HG03064 (cell line): ENCODE data around the gene TTC28.
"Not testable (repeated sequence)": the region's sequence is repeated elsewhere in the genome, so short reads cannot be mapped to it uniquely, and the experiment has no call there.

Experiments
- ATAC-seq: cut with Tn5 transposase; IDR thresholded peaks from one replicate; pipeline ENCODE4 v1.9.1; 2021; ENCODE audit warnings: low read depth; ENCODE audit not compliant: unreplicated experiment

Gene TTC28

DNA sequence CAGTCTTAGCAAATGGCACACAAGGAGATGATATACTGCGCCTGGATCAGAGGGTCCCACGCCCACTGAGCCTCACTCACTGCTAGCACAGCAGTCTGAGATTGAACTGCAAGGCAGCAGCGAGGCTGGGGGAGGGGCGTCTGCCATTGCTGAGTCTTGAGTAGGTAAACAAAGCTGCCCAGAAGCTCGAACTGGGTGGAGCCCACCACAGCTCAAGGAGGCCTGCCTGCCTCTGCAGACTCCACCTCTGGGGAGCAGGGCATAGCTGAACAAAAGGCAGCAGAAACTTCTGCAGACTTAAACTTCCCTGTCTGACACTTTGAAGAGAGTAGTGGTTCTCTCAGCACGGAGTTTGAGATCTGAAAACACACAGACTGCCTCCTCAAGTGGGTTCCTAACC lies 470.2 kb downstream of the TTC28 start:
- not testable (repeated sequence) for ATAC-seq

DNA sequence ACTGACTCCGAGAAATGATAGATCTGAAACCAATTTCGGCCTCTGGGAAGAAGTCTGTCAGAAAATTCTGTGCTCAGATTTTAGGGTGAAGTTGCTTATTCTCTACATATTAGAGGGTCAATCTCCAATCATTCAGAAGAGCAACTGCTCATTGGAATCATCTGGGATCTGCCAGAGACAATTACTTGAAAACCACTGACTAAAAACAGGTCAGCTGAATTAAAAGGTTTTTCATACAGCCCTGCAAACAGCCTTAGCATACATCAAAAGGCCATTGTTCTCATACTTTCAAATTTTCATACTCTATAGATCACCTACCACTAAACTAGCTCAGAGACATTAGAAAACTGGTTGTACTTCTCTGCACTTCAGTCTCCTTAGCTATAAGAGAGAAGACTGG lies 470.9 kb downstream of the TTC28 start:
- no peak for ATAC-seq

DNA sequence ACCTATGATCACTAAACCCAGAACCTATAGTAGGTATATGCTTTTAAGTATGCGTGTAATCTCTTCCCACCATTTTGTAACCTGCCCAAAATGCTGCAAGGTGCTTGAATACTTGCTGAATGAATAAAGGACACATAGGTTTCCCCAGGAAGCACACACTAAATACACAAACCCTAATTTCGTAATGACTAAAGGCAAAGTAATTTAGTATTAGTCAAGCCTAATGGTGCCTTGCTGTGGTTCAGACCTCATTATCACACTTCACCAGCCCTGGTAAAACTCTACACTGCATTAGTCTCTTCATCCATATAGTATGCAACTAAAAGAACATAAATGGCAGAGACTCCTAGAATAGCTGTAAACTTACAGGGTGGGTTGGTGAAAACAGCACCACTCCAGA lies 471.6 kb downstream of the TTC28 start:
- ATAC-seq, result no peak

DNA sequence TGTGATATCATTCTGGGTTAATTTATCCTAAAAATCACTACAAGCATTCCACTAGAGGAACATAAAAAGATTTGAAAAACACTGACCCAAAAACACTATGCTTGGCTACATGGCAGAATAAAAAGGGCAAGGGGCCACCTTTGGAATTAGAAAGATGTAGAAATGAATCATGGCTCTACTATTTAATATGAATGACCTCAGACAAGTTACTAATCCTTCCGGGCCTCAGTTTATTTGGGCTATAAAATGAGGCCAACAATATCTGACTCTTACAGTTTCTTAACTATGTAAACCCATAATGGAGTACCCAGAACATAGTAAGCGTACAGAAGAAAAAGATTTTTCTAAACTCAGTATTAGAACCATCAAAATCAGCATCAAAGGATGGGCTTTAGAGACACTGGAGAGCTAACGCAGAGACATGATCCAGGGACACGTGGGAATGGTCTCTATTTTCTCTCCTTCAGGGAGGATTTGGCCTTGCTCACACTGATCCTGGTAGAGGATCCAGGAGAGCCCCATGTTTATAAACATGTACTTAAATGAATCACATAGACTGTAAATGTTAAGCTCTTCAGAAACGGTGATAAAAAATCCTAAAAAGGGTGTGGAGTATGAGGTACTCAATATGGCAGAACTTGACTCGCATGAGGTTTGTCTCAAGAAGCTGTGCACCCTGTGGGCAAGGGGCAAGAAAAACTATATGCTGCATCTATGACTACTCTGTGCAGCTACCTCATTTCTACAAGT lies 472.2 kb downstream of the TTC28 start:
- ATAC-seq, result no peak

DNA sequence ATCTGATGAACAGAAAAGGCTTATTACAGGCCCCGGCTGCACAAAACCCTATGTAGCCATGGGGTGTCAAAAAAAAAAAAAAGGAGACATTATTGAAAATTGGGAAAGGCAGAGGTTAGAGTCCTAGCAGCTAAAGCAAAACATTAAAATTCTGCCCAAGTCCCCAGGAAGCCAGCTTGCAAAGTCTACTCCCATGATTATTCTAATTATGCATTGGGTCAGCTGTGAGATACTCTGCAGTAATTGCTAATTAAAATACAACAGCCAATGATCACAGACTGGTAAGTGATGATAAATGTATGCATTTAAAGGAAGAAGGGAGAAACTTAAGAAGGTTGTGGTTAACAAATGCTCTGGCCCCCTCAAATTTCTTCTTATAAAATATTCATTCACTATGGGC lies 473.7 kb downstream of the TTC28 start:
- ATAC-seq, result no peak

DNA sequence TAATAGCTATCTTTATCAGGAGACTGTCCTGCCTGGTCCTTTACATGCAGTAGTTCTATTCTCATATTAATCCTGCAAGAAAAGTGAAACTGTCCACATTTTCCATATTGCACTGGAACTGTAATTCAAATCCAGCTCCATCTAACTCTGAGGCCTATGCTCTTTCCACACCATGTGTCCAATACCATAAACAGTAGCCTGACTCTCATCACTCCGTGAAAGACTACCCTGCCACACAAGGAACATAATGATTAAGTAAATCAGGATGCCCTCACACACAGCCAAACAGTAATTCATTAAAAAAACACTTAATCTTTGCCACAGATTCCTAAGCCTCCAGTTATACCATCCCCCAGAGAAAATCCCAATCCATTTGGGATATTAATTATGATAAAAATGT lies 475.3 kb downstream of the TTC28 start:
- ATAC-seq, result no peak

DNA sequence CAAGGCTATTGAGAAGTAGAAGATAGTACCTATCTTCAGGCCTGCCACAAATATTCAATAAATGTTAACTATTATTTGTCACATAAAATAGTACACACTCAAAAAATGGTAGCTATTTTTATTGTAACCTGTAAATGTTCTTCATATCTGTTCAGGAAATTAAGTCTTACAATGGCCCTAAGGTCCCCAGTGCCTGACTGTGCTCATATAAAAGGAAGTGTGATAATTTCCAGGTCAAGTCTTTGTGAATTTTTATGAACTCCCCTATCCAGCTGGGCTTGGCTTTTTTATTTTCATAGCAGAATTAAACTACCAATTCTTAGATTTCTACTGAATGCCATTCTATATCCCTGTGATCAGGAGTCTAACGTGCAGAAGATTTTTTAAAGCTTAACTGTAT lies 476.4 kb downstream of the TTC28 start:
- no peak for ATAC-seq

DNA sequence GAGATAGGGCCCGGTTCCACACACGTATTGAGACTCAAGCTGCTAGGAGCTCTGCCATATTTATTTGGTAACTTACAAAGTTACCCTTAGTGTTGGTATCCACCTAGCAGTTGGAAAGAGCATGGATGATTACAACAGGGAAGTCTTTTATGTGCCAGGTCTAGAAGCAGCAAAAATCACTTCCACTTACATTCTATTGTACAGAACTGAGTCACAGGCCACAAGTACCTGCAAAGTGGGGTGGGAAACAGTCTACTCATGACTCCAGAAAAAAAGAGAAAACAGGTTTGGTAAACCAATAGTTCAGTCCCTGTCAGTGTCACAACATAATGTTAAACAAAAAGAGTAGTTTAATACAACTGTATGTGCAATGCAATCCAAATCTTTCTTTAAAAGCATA lies 480.9 kb downstream of the TTC28 start:
- ATAC-seq, result no peak

DNA sequence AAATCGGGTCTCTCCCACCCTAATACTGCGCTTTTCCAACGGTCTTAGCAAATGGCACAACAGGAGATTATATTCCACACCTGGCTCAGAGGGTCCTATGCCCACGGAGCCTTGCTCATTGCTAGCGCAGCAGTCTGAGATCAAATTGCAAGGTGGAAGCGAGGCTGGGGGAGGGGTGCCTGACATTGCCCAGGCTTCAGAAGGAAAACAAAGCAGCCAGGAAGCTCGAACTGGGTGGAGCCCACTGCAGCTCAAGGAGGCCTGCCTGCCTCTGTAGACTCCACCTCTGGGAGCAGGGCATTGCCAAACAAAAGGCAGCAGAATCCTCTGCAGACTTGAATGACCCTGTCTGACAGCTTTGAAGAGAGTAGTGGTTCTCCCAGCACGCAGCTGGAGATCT lies 488.1 kb downstream of the TTC28 start:
- not testable (repeated sequence) for ATAC-seq

DNA sequence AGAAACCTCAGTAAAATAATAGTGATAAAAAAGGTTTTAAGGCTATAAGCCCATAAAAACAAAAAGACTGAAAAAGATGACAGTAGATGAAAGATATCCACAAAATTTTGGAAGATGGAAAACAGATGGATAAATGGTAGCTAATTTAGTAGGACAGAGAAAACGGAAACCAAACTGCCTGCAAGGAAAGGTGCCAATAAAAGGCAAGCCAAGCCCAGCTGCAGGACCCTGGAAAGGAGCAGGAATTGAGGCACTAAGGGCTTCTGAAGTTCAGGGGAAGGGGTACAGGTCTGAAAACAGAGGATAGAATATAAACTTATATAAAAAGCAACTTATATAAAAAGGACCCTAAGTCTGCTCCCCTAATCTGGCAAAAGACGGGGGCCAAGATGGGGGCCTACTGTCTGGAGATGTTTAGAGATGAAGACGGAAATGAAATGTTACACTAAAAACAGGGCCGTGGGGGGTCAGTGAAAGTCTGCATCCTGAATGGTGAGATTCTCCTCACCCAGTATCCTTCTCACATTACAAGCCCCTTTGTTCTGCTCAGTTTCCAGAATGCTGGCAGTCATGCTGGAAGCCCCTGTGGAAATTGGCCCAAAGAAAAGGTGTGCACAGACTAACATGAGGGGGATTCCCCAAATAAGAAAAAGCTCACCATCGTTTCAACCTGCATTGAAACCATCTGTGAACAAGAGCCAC lies 491.3 kb downstream of the TTC28 start:
- no peak for ATAC-seq

DNA sequence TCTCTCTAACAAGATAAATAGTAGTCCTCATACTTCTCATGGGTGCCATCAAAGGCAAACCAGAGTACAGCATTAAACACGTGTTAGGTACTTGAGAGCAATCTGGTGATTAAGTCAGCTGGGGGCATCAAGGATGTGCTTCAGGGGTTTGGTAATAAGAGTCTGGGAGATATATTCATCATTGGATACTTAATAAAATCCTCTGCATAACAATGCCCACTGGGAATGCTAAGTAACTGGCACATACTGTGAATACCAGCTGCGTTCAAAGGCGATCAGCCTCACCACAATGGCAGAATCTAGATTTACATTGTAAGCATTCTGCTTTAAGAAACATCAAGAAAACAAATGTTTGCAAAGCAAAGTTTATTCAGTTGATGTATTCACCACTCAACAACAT lies 492.0 kb downstream of the TTC28 start:
- ATAC-seq, result no peak

DNA sequence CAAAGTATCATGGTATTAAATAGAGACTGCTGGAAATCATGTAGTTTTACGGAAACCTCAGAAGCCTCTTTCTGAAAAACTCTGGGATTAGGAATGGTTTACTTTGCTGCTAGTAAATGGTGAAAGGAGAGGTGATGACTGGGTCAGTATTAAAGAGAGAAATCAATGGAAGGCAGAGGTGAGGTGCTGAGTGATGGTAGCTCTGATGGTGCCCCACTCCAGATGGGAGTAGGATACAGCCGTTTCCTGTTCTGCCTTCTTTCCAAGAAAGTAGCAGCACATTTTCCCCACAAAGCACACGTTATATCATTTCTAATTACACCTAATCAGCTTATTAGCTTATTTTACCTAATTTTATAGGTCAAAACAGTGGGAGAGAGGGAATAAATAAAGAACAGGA lies 493.0 kb downstream of the TTC28 start:
- ATAC-seq, result no peak

DNA sequence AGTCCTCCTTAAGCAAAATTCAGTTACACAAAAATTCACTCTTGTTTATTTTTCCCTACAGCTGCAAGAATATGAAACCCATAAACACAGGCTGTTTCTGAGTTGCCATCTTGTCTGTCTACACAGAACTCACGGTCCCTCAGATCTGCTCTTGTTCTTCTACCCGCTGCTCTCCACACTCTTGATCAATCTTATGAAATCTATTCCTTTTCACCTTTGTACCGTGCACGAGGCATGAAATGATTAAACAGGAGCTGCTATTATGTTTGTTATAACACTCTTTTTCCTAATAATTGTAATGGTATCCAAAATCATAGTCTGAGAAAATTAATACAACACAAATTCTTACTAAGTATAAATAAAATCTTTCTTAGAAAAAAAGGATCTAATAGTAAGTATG lies 494.5 kb downstream of the TTC28 start:
- no peak for ATAC-seq

DNA sequence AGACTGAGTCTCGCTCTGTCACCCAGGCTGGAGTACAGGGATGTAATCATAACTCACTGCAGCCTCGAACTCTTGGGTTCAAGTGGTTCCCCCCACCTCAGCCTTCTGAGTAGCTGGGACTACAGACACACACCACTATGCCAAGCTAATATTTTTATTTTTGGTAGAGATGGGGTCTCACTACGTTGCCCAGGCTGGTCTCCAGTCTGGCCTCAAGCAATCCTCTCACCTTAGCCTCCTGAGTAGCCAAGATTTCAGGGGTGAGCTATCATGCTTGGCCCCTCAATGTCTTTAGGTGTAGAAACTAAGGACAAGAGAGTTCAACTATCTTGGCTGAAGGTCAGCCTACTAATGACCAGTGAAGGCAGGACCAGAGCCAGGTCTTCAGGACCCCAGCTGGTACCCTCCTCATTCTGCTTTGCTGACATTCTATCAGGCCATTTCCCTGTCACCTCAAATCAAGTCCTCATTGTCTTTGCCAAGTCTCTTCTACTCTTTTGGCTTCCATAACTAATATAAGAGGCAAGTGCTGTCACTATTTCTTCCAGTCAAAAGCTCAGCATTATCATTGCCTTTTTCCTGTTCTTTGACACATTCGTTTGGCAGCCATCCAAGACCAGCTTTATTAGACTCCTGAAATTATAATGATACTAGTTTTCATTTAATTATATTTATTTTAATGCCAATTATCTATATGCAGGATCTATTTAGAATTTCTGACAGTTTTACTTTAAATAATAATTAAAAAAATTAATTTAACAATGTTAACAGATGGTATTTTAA lies 496.4 kb downstream of the TTC28 start:
- no peak for ATAC-seq

DNA sequence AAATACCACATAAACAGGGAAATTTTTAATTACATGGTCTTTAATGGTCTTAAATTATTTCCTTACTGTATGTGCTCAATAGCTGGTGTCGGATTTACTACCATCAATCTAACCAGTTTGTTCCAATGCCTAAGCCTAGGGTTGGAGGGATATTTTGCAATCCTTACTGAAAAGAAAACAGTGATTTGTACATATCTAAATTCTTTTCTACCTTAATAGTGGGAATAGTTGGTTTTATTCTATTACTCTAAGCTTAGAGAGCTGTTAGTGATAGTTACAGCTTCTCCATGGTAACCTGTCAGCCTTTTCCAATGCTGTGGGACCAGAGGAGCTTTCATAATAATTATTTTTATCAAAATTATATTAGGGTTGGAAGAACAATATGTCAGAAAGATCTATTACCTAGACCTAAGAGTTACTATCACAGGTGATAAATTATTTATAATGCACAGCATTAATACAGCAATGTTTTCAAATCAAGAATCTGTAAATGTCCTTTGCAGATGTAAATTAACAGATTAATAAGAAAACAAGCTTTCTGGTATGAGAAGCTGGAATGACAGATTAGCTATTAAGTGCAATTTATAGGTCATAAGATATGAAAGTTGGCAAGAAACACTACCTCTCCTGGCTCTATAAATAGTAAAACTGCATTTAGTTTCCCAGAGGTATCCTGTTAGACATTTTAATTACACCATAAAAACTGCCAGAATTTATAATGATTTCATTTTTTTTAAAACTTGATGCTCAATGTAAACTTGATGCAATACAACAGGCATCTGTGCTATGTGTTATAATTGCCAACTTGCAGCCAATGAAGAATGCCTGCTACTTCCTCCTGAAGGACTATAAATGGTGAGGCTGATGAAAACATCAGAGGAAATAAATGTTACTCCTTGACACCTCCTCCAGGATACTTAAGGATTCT lies 498.6 kb downstream of the TTC28 start:
- ATAC-seq, result no peak

DNA sequence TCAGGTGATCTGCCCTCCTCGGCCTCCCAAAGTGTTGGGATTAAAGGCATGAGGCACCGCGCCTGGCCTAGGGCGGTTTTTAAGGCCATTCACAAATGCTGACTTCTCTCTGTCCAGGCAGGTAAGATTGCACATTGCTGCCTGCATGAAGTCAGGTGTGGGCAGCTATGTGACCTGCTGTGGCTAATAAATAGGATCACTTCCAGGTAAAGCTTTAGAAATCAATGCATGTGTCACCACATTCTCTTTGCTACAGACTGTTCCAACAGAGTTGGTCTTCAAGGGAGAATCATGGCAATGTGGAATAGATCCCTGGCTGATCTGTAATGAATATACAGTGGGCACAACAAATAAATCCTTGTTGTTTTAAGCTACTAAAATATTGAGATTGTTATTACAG lies 500.2 kb downstream of the TTC28 start:
- no peak for ATAC-seq

DNA sequence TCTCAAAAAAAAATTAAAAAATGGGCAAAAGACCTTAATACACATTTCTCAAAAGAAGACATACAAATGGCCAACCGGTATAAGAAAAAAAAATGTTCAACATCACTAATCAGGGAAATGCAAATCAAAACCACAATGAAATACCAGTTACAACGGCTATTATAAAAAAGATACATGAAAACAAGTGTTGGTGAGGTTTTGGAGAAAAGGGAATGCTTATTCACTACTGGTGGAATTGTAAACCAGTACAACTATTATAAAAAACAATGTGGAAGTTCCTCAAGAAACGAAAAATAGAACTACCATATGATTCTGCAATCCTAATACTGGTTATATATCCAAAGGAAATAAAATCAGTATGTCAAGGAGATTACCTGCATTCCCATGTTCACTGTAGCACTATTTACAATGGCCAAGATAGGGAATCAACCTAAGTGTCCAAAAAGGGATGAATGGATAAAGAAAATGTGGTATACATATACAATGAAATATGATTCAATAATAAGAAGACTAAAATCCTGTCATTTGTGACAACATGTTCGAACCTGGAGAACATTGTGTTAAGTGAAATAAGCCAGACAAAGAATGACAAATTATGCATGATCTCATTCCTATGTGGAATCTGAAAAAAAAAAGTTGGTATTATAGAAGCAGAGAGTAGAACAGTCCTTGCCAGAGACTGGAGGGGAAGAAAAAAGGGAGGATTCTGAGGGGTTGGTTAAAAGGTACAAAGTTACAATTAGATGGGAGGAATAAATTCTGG lies 503.7 kb downstream of the TTC28 start:
- no peak for ATAC-seq

DNA sequence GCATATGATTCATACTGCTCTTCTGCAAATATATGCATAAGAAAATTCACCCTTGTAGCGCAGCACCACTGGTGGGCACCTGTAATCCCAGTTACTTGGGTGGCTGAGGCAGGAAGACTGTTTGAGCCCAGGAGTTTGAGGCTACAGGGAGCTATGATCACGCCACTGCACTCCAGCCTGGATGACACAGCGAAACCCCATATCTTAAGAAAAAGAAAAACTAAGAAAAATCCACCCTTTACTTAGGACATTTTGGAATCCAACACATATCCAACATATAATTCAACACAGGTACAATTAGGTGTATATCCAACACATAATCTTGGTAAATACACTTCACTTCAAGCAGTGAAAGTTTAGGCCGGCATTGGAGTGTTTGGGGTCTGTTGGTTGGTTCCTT lies 505.1 kb downstream of the TTC28 start:
- no peak for ATAC-seq

DNA sequence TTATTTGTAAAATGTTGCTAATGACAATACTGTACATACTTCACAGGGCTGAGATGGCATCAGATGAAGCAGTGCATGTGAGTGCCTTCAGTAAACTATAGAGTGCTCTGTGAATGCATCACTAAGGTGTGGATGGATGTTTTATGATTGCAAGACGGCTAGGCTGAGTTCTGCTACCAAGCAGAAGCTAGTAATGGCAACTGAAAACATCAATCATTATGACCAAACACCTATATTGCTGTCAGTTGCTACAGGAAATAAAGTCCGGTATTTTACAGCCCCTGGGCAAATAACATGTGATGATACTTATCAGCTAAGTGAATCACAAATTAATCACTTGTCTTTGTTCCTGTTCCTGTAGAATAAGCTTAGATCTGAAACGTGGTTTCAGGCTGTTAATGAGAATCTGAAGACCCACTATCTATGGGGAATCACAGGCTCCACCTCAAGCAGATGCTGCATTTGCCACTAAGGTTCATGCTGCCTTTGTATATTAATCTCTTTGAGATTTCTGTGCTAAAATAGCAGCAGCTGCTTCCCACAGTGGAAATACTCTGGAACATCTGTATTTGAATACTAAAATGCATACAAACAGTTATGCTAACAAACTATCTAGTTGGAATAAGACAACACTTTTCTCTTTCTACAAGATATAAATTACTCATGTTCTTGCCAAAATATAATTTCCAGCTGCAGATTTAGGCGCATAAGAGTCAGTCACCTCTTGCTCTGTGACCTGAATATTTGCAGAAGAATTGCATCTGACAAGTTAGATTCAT lies 506.6 kb downstream of the TTC28 start:
- no peak for ATAC-seq
